ENCODE data around the gene DMWD.
"Not testable (repeated sequence)": the region's sequence is repeated elsewhere in the genome, so short reads cannot be mapped to it uniquely, and the experiment has no call there.

Gene DMWD

DNA sequence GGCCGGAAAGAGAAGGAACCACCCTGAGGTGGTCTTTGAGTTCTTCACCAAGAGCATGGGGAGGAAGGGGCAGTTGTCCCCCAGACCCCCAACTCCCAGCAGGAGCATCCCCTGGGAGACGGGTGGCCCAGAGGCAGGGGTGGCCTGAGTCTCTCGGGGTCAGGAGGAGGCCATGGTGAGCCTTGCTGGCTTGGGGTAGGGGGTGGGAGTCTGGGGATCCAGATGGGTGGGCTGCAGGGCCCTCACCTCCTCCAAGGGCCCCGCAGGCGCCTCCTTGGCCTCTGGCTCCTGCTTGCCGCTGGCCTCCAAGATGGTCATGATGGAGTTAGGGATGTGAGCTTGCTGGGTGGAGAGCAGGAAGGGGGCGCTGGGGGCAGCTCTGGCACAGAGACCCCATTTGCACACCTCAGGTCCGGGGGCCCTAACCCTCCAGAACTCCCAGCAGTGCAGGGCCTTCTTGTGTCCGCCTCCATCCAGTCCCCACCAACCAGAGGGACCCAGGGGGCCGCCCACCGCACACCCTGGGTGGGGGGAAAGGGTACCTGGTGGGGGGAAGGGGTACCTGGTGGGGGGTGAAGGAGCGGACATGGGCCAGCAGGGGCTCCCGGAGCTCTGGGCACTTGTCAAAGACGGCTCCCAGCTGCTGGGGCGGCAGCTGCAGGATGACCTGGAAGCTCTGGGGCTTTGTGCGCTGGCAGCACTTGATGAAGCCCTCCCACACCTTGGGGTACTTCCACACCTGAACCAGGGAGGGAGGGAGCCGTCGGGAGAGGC lies 23.8 kb upstream of the DMWD start:
- DNase-seq = peak; percentile 19

GRCh38 chr19:45815481-45816216 lies 23.0 kb upstream of the DMWD start:
- DNase-seq = peak; percentile 91

- DNase-seq = peak; percentile 47
Measured at GRCh38 chr19:45814851-45815480, 22.3 kb upstream of the DMWD start, which contains the start of gene RSPH6A. RSPH6A (minus strand) TSS chr19:45815308; CDS start chr19:45815176, 132 bp downstream.

DNA sequence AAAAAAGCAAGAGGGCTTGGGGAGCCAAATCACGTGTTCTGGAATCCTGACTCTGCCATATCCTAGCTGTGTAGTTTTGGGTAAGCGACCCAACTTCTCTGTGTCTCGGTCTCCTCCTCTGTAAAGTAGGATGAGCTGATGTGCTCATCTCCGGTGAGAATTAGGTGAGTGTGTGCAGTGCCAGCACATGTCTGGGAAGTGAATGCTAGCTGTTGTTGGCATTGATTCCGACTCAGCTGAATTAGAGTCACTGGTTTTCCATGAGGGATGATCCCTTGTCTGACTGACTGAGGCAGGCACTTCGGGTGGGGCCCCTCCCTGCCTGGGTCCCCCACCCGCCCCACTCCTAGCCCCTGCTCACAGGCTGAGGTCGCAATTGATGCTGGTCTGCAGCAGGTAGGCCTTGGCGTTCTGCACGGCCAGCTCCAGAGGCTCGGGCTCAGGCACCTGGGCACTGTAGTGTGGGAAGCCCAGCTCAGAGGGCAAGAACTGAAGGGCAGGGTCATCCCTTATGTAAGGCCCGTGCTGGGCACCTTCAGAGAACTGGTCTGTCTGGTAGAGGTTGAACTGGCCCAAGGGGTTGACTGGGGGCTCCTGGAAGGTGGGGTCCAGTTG lies 21.6 kb upstream of the DMWD start:
- DNase-seq = no peak

DNA sequence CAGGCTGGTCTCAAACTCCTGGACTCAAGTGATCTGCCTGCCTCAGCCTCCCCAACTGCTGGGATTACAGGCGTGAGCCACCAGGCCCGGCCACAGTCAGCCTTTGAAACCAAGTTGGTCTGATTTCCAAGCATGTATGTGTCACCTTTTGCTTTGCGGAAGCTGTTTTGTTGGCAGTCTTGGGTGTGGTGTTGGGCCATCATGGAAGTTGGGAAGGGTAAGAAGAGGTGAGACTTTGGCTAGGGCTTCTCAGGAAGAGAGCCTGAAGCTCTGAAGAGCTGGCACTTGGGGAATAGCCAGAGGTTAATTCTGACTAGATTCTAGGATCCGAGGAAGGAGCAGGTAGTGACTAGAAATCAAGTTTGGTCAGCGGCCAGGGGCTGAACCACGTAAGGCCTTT lies 19.7 kb upstream of the DMWD start:
- DNase-seq = no peak

- DNase-seq = peak; percentile 22
Measured at GRCh38 chr19:45809643-45810159, 17.1 kb upstream of the DMWD start.

- no peak for DNase-seq
Measured at GRCh38 chr19:45805719-45806118, 13.1 kb upstream of the DMWD start.

DNA sequence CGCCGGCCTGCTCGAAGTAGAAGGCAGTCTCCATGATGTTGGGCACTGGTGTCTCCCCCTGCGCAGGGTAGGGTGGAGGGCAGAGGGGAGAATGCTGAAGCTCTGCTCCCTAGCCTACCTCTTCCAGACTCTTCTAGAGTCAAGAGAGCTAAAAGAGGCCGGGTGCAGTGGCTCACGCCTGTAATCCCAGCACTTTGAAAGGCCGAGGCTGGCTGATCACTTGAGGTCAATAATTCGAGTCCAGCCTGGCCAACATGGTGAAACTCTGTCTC lies 12.2 kb upstream of the DMWD start:
- no peak for DNase-seq

DNA sequence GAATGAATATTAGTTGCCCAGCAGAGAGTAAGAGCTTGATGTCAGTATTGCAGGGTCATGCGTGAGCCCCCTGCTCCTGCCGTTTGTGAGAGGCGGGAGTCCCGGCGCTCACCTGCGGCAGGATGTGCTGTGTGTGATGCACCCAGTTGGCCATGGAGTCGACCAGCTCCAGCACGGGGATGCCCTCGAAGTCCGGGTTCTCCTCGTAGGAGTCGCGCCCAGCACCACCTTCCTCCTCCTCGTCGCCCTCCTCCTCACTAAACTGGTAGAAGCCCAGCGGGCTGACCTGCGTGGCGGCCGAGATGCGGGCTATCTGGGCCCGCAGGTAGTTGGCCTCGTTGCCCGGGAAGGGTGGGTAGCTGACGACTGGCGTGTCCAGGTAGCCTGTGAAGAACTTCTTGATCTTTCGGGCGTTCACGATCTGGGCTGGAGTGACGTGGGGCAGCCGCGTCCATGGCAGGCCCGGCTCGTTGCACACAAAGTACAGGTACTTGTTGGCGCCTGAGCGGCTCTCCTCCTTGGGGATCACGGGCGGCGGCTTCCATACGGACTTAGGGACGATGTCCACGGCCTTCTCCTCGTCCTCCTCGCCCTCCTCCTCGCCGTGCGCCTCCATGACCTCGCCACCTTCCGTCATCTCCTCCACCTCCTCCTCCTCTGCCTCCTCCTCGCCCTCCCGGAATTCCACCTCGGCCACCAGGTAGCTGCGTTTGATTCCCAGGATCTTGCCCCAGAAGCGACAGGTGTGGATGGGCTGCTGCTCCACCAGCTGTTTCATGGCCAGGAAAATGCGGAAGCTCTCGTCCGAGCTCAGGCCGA lies 11.7 kb upstream of the DMWD start:
- DNase-seq = no peak

- DNase-seq = no peak
Measured at GRCh38 chr19:45801603-45802175, 9.0 kb upstream of the DMWD start.

DNA sequence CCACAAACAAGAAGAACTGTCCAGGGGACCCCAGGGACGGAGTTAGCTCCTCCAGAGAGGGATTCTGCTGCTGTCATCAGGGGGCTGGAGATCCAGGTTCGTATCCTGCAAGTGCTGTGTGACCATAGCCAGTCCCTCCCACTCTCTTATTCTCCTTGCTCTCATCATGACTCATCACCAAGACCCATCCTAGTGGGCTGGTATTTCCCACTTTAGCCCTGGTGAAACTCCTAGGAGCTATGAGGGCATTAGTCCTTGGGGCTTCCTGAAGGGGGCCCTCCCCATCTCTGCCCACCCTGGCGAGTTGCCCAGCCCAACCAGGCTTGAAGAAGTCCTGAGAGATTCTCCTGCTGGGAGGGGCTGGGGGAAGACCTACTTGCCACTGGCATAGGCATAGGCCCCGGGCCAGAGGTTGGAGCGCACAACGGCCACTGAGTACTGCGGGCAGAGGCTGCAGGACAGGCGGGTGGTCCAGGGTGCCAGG lies 7.5 kb upstream of the DMWD start:
- DNase-seq = no peak

GRCh38 chr19:45799541-45799940 lies 6.9 kb upstream of the DMWD start:
- not testable (repeated sequence) for DNase-seq

- DNase-seq = peak; percentile 89
Measured at GRCh38 chr19:45798995-45799517, 6.4 kb upstream of the DMWD start.

- no peak for DNase-seq
Measured at GRCh38 chr19:45794627-45795026, 2.0 kb upstream of the DMWD start.

GRCh38 chr19:45793876-45794275 lies 1.2 kb upstream of the DMWD start:
- no peak for DNase-seq

- no peak for DNase-seq
Measured at GRCh38 chr19:45793178-45793564, 526 bp upstream of the DMWD start.

GRCh38 chr19:45791744-45792469 lies 738 bp downstream of the DMWD start:
- no peak for DNase-seq

GRCh38 chr19:45790942-45791341 lies 1.7 kb downstream of the DMWD start:
- no peak for DNase-seq

- no peak for DNase-seq
Measured at GRCh38 chr19:45789035-45789786, 3.4 kb downstream of the DMWD start.

DNA sequence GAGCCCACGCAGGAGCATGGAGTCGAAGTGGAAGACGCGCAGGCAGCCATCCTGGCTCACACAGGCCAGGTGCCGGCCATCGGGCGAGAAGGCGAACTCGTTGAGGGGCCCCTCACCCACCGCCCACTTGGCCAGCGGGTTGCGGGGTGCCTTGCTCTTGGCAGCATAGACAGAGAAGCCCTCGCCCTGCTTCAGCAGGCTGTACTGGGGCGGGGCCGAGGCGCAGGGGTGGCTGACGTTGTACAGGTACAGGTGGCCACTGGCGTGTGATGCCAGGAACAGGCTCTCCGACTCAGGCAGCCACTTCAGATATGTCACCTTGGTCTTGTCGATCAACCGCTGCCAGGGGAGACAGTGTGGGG lies 6.1 kb downstream of the DMWD start:
- DNase-seq = no peak

All from eye (tissue), 1 donor.